HepG2 (cell line): ENCODE measurements around the gene PCDHGA2. TPM values are rescaled to one million over a fixed set of nuclear protein-coding genes. Genes with fewer than 3 reads are reported as not detected.
A peak's percentile ranks its signal among the peaks of the same experiment; 100 is the strongest.

Experiments
- ATAC-seq: fragments of 200-7000 bp; cut with Tn5 transposase; 3 replicates; pipeline ENCODE4 v1.9.1; 2020; ENCODE audit warnings: mild to moderate bottlenecking, moderate library complexity
- BruUV-seq: library from RNA; stranded (reverse); fragments of 400-500 nt; replicated peaks from 2 replicates; lab custom pipeline; 2021; lab: Mats Ljungman, UMichigan
- CTCF ChIA-PET: fragments of 300-600 bp; formaldehyde crosslinking; extraction: SDS; loops from one replicate; lab custom pipeline; 2021; ENCODE audit warnings: low total read pairs, inconsistent platforms, low intra/inter-chr PET ratio; lab: Yijun Ruan, JAX
- POLR2A ChIA-PET: fragments of 350-600 bp; sonication (Branson Sonifier 250); formaldehyde crosslinking; loops from one replicate; lab custom pipeline; 2020; ENCODE audit warnings: antibody characterized with exemption, inconsistent platforms; lab: Yijun Ruan, JAX
- DNase-seq: peaks from one replicate; pipeline ENCODE4 v3.0.0-alpha.2; 2015; ENCODE audit warnings: low spot score
- FAIRE-seq: peaks from 3 replicates; lab custom pipeline; 2011; peaks lifted over from hg19 to GRCh38; lab: Jason Lieb, UNC
- H2AFZ ChIP-seq: one replicate; pipeline ENCODE4 v1.6.1; 2011; ENCODE audit warnings: low read length, inconsistent platforms
- H3K27ac ChIP-seq: fragments of 300-600 bp; 3 replicates; pipeline ENCODE4 v1.8.0; 2011; ENCODE audit warnings: mixed run types, mild to moderate bottlenecking, mixed read lengths, low read length, inconsistent platforms; ENCODE audit not compliant: insufficient read depth; ENCODE audit errors: extremely low read length
- H3K27me3 ChIP-seq, 2 experiments: fragments of 200-600 bp in 1 of 2; 2 replicates in 1 of 2; 3 replicates in 1 of 2; pipeline versions ENCODE4 v1.6.0 to v1.8.0; 2011; ENCODE audit warnings: low read length in 2 of 2, mild to moderate bottlenecking in 2 of 2, moderate library complexity in 2 of 2, inconsistent platforms in 1 of 2; ENCODE audit not compliant: insufficient read depth in 2 of 2, control insufficient read depth in 1 of 2
- H3K36me3 ChIP-seq, 2 experiments: fragments of 200-600 bp in 1 of 2; replicated peaks in 1 of 2; 2 replicates in 1 of 2; 3 replicates in 1 of 2; pipeline versions ENCODE4 v1.5.1 to v1.8.0; 2011; ENCODE audit warnings: low read length in 2 of 2, inconsistent platforms in 1 of 2; ENCODE audit not compliant: insufficient read depth in 2 of 2, control insufficient read depth in 1 of 2
- H3K4me1 ChIP-seq: 2 replicates; pipeline ENCODE4 v1.5.1; 2012; ENCODE audit warnings: low read length, inconsistent platforms; ENCODE audit not compliant: insufficient read depth
- H3K4me2 ChIP-seq: 2 replicates; pipeline ENCODE4 v1.6.0; 2011; ENCODE audit warnings: low read depth, low read length, inconsistent platforms
- H3K4me3 ChIP-seq, 3 experiments: fragments of 200-600 bp in 1 of 3; sonication (generic), shearing (Covaris generic) in 1 of 3; replicated peaks in 1 of 3; 2 replicates each; pipeline ENCODE4 v1.5.1; 2011 to 2016; ENCODE audit warnings: low read length in 3 of 3, inconsistent platforms in 2 of 3, low read depth in 2 of 3, mild to moderate bottlenecking in 2 of 3, control low read depth in 1 of 3, mixed read lengths in 1 of 3; ENCODE audit not compliant: insufficient read depth in 1 of 3
- H3K79me2 ChIP-seq: one replicate; pipeline ENCODE4 v1.6.1; 2011; ENCODE audit warnings: low read length, inconsistent platforms; ENCODE audit not compliant: insufficient read depth
- H3K9ac ChIP-seq: 2 replicates; pipeline ENCODE4 v1.6.0; 2011; ENCODE audit warnings: mild to moderate bottlenecking, low read depth, low read length, inconsistent platforms; ENCODE audit not compliant: insufficient read depth
- H3K9me3 ChIP-seq: 2 replicates; pipeline ENCODE4 v1.5.1; 2012; ENCODE audit warnings: mild to moderate bottlenecking, low read length
- H4K20me1 ChIP-seq: 2 replicates; pipeline ENCODE4 v1.6.0; 2011; ENCODE audit warnings: inconsistent platforms, mild to moderate bottlenecking, low read length, moderate library complexity; ENCODE audit not compliant: insufficient read depth
- ARID5B ChIP-seq: IDR thresholded peaks from 2 replicates; pipeline ENCODE4 v1.4.0; 2020; ENCODE audit warnings: mild to moderate bottlenecking, missing genetic modification reagents
- ASH2L ChIP-seq: fragments of 300-600, 200-600 bp; sonication (generic); IDR thresholded peaks from 2 replicates; pipeline ENCODE4 v1.7.0; 2017; ENCODE audit warnings: low read depth, mild to moderate bottlenecking, moderate library complexity, mixed read lengths, low read length; ENCODE audit not compliant: insufficient read length
- HNF4A ChIP-seq: sonication (generic); formaldehyde crosslinking; IDR thresholded peaks from 2 replicates; pipeline ENCODE4 v1.4.0; 2020; ENCODE audit warnings: missing genetic modification reagents
- HOXA3 ChIP-seq: sonication (generic); formaldehyde crosslinking; IDR thresholded peaks from 2 replicates; pipeline ENCODE4 v1.5.0; 2020; ENCODE audit warnings: missing genetic modification reagents
- ISX ChIP-seq: sonication (generic); formaldehyde crosslinking; conservative IDR thresholded peaks from 2 replicates; pipeline ENCODE4 v1.5.0; 2020; ENCODE audit warnings: missing genetic modification reagents
- KAT7 ChIP-seq: IDR thresholded peaks from 2 replicates; pipeline ENCODE4 v1.6.1; 2018; ENCODE audit warnings: borderline replicate concordance, missing compliant biosample characterization
- KAT8 ChIP-seq: IDR thresholded peaks from 2 replicates; pipeline ENCODE4 v1.6.1; 2016; ENCODE audit warnings: missing genetic modification reagents, missing compliant biosample characterization
- MAFK ChIP-seq, 2 experiments: IDR thresholded peaks in 1 of 2; conservative IDR thresholded peaks in 1 of 2; 2 replicates each; pipeline ENCODE4 v1.6.1; 2011; ENCODE audit warnings: improper control_type of control experiment in 2 of 2, low read length in 2 of 2
- NR0B2 ChIP-seq: sonication (generic); formaldehyde crosslinking; IDR thresholded peaks from 2 replicates; pipeline ENCODE4 v1.4.0; 2020; ENCODE audit warnings: mild to moderate bottlenecking, missing genetic modification reagents
- POLR2A ChIP-seq, 2 experiments: IDR thresholded peaks; 2 replicates each; pipeline ENCODE4 v1.6.1; 2011; ENCODE audit warnings: low read depth in 2 of 2, low read length in 2 of 2, mild to moderate bottlenecking in 1 of 2, moderate library complexity in 1 of 2; ENCODE audit not compliant: insufficient read depth in 1 of 2
- SP4 ChIP-seq: sonication (generic); formaldehyde crosslinking; IDR thresholded peaks from 2 replicates; pipeline ENCODE4 v1.8.1; 2023; ENCODE audit warnings: mild to moderate bottlenecking, missing genetic modification reagents
- STAG1 ChIP-seq: sonication (generic); formaldehyde crosslinking; IDR thresholded peaks from 2 replicates; pipeline ENCODE4 v1.4.0; 2020; ENCODE audit warnings: missing genetic modification reagents
- TFDP1 ChIP-seq: IDR thresholded peaks from 2 replicates; pipeline ENCODE4 v1.6.1; 2016; ENCODE audit warnings: missing compliant biosample characterization, missing genetic modification reagents, borderline replicate concordance
- ZBTB1 ChIP-seq: sonication (generic); formaldehyde crosslinking; IDR thresholded peaks from 2 replicates; pipeline ENCODE4 v1.4.0; 2020; ENCODE audit warnings: missing genetic modification reagents, borderline replicate concordance
- ZNF501 ChIP-seq: sonication (generic); formaldehyde crosslinking; IDR thresholded peaks from 2 replicates; pipeline ENCODE4 v1.5.1; 2020; ENCODE audit warnings: mild to moderate bottlenecking, moderate library complexity, missing genetic modification reagents
- ZNF558 ChIP-seq: sonication (generic); formaldehyde crosslinking; IDR thresholded peaks from 2 replicates; pipeline ENCODE4 v1.9.0; 2022; ENCODE audit warnings: mild to moderate bottlenecking, missing genetic modification reagents, borderline replicate concordance
- WGBS: methylation state at CpG from one replicate; pipeline ENCODE4 v1.1.6; 2017; ENCODE audit warnings: low lambda C conversion rate; 5-methylcytosine and 5-hydroxymethylcytosine counted together
- in situ Hi-C: cut with HindIII; loops from 2 replicates; pipeline ENCODE4 v1.10.0; 2017; ENCODE audit warnings: low pct_unique_long_range_greater_than_20kb; ENCODE audit not compliant: extremely low pct_ligation_motif_present
- intact Hi-C: fragments of 100-400 bp; cut with micrococcal nuclease; formaldehyde crosslinking; loops from one replicate; pipeline ENCODE4 v1.10.0; 2022; ENCODE audit not compliant: unreplicated experiment
- polyA plus RNA-seq, 8 experiments: library from polyadenylated mRNA; depleted of rRNA in 3 of 8; stranded (reverse) in 7 of 8; unstranded in 1 of 8; fragments of >200 nt; fragmentation: Illumina TruSeq in 4 of 8; extraction: Trizol in 4 of 8; gene quantifications; 2 replicates each; pipeline versions ENCODE4 v1.2.1 to v1.2.3, GENCODE V29; 2011 to 2016; ENCODE audit warnings: low read depth in 4 of 8, missing spikeins in 1 of 8, mixed read lengths in 1 of 8; ENCODE audit not compliant: insufficient read depth in 1 of 8
- total RNA-seq, 5 experiments: library from RNA; depleted of rRNA; stranded (reverse); fragments of >200 nt; fragmentation: Illumina TruSeq; extraction: Trizol; gene quantifications; 2 replicates each; pipeline ENCODE4 v1.2.3, GENCODE V29; 2016; ENCODE audit warnings: low read depth in 1 of 5

PCDHGA2 gene
- total and polyA plus RNA-seq, 2 of the 13 experiments (the other 11 are each of a cell fraction or from before 2014, with no cell fraction given), result 0.04 to 0.11 TPM

GRCh38 chr5:141326088-141326854 is 12.3 kb upstream of the PCDHGA2 start:
- ATAC-seq (peak; percentile 89), FAIRE-seq (peak; percentile 44), DNase-seq (peak; percentile 58)
- Histone ChIP-seq H4K20me1 (no peaks in the 10 kb centered on the region), H3K36me3 (no peaks in the 10 kb centered on the region), H3K9ac (peak overlapping the region; percentile 54), H3K4me2 (peak overlapping the region; percentile 71), H3K9me3 (no peaks in the 10 kb centered on the region; the same call in 1 of the 2 replicates), H3K27me3 (peaks cover 0 to 9% of the 10 kb centered on the region in 2 experiments; a peak in 2 of 5 replicates), H2AFZ (peak overlapping the region; percentile 91), H3K4me1 (peaks cover 18% of the 10 kb centered on the region), H3K27ac (no peak overlapping the region), H3K4me3 (peak overlapping the region; percentile 32 to 58 (median 54); a peak in 5 of 6 replicates), H3K79me2 (no peaks in the 10 kb centered on the region)
- ChIA-PET POLR2A (no interaction called here), CTCF (interaction anchor here (1.2 to 1.3 kb wide), 2 partner anchors 198 to 238 kb away, joined by 3 read pairs; no protein-coding TSS in a partner anchor)
- in situ Hi-C loops (no loop called here), intact Hi-C loops (loop anchor here (5.0 kb wide), 1 partner anchor 236 kb away; no protein-coding TSS in a partner anchor)
- BruUV-seq, result TSS peak; percentile 47
- 35% methylated on average over 27 of the region's 27 CpGs for WGBS
- TF ChIP-seq TFDP1 (CRISPR knock-in tag) (peak; percentile 64; the same call in 1 of the 2 replicates), ISX (CRISPR knock-in tag) (no peak), MAFK (conservative IDR thresholded peaks at IDR 0.05 in 1 of 2, IDR thresholded peaks at IDR 0.05 in 1 of 2; ENCODE audit: low read length in 2 of 2) (0 out of 4 replicates have a peak, but pooled peaks of 1 of the 2 experiments have one; percentile 21), KAT8 (CRISPR knock-in tag) (0 out of 2 replicates have a peak, but pooled peaks have one; percentile 20), SP4 (peak; percentile 34; the same call in 1 of the 2 replicates), ZBTB1 (no peak), ZNF501 (CRISPR knock-in tag) (0 out of 2 replicates have a peak, but pooled peaks have one; percentile 39), ARID5B (CRISPR knock-in tag) (peak; percentile 38; the same call in 1 of the 2 replicates), NR0B2 (CRISPR knock-in tag) (no peak), KAT7 (CRISPR knock-in tag) (0 out of 2 replicates have a peak, but pooled peaks have one; percentile 35), POLR2A (IDR thresholded peaks at IDR 0.05; ENCODE audit: insufficient read depth in 1 of 2, low read depth in 2 of 2, low read length in 2 of 2) (peak in 1 of 2 experiments; percentile 39; a peak in 1 of 4 replicates), ZNF558 (no peak), ASH2L (peak; percentile 32), STAG1 (CRISPR knock-in tag) (peak; percentile 40), HOXA3 (CRISPR knock-in tag) (no peak; the same call in 1 of the 2 replicates), HNF4A (CRISPR knock-in tag) (no peak)
